Stimulated activated CD4-positive, alpha-beta T cell treated with anti-CD3 and anti-CD28 coated beads, Interleukin-1b, Interleukin-23, amount 100 ng/mL, for 4 hours (primary cell): ENCODE measurements around the gene PTH2.
"Not testable (repeated sequence)": the region's sequence is repeated elsewhere in the genome, so short reads cannot be mapped to it uniquely, and the experiment has no call there.

Experiments
- DNase-seq, 2 donors: peaks; one replicate each; pipeline ENCODE4 v3.0.0-alpha.2; 2020; ENCODE audit warnings: low read depth in 2 of 2

PTH2 gene, protein sequence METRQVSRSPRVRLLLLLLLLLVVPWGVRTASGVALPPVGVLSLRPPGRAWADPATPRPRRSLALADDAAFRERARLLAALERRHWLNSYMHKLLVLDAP

DNA sequence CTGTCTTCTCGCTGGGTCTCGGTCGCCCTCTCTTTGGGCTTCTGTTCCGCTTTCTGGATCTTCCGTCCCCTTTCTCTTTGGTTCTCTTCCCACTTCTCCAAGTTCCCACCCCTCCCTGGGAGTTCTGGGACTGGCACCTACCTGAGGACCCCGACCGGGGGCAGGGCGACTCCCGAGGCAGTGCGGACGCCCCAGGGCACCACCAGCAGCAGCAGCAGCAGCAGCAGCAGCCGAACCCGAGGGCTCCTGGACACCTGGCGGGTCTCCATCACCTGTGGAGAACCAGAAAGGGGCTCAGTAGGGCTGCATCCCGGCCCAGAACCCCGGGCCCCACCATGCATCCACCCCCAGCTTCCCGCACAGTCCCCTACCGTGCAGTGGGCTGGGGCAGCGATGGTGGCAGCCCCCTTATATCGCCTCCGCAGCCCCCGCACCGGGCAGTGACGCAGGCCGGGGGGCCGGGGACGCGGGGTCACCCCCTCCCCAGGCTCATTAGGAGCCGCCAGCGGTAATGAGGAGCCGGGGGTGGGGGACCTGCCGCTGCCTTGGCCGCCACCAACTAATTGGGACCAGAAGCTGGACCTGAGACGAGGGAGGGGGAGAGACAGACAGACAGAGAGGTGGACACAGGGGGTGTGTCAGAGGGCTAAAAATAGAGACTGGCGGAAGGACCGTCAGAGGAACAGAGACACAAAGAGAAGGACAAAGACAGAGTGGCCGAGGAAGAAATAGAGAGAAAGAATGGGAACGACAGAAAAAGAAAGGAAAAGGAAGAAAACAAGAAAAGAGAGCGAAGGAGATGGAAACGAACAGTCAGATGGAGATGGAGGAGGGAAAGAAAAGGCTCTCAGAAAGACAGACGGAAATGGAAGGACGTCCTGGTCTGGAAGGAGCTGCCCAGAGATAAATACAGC lies at the start of gene PTH2:
Gene PTH2, minus strand, starts transcription at position 371 of the 914 bp plus-strand sequence. Its CDS starts 102 bp downstream, at position 269.
- DNase-seq, result no peak

DNA sequence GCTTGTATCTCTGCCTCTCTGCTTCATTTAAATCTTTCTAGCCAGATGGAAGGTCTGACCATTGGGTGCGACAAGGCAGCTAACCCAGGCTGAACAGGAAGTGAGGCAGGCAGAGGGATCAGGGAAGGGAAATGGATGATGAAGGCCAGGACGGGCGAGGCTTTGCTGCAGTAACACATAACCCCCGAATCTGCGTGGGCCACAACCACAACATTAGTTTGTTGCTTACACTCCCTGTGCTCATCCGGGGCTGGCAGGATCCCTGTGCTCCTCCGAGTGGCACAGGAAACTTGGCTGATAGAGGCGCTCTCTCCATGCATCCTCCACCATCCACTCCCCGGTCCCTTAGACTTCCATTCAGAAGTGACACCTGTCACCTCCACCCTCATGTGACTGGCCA lies 49.7 kb upstream of the PTH2 start:
- DNase-seq, result no peak

DNA sequence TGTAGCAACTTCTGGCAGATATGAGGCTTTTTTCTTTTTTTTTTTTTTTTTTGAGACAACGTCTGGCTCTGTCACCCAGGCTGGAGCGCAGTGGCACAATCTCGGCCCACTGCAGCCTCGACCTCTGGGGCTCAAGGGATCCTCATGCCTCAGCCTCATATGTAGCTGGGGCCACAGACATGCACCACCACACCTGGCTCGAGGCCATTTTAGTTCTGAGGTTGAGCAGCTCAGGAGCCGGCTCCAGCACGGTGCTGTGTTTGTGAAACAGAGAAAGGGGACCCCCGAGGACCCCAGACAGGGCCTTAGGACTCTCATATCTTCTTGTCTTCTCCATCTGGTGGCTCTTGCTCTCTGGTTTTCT lies 47.4 kb upstream of the PTH2 start:
- DNase-seq, result no peak

DNA sequence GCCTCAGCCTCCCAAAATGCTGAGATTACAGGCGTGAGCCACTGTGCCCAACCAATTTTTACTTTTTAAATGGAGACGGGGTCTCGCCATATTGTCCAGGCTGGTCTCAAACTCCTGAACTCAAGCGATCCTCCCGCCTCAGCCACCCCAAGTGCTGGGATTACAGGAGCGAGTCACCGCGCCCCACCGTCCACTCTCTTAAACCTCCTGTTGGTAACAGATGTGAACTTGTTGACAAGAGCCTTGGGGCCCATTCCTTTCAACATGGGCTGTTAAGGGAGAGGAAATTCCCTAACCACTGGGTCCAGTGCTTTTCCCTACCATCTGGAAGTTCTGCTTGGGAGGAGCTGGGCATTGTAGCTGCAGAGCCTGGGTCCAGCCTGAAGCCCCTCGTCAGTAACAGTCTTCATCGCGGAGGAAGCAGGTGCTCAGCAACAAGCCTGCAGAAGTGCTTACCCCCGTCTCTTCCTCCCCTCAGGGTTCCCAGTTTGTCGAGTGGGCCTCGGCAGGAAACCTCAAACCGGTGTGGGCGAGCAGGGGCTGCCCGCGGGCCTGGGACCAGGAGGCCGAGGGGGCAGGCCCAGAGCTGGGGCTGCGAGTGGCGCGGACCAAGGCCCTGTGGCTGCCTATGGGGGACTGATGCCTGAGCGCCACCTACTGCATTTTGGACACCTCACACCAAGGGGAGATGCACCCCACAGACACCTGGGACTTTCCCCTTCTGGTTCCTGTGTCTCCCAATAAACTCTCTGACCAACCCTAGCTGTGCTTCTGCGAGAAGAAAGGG lies 46.8 kb upstream of the PTH2 start:
- peak in 1 of 2 donors; percentile 54 for DNase-seq

DNA sequence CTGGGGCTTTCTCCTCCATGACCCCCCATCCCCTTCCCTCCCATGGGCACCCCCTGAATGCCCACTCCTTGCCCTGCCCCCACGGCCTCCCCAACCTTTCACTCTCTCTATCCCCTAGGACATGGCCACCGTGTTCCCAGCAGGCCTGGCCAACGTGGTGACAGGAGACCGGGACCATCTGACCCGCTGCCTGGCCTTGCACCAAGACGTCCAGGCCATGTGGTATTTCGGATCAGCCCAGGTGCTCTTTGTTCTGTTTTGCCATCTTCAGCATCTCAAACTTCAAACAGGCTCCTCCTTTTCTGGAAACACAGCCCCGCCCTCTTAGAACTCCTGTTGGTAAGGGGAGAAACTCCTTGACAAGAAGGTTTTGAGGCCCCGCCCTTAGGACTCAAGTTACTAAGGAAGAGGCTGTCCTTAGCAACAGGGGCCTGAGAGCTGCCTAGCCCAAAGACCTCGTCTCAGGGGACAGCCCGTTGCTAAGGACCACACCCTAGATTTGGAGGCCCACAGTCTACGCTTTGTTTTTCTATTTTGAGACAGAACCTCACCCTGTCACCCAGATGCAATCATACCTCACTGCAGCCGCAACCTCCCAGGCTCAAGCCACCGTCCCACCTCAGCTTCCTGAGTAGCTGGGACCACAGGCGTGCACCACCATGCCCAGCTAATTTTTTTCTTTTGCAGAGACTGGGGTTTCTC lies 45.7 kb upstream of the PTH2 start:
- peak in 1 of 2 donors; percentile 53 for DNase-seq

DNA sequence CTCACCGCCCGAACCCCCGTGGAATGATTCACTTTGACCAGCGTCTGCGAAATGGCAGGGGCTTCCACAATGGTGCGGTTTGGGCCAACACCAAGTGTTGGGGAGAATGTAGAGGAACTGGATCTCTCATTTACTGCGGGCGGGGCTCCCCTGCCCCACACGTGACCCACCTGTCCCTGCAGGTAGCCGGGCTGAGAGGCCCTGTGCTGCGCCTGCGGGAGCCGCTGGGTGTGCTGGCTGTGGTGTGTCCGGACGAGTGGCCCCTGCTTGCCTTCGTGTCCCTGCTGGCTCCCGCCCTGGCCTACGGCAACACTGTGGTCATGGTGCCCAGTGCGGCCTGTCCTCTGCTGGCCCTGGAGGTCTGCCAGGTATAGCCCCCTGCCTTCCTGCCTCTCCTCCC lies 45.0 kb upstream of the PTH2 start:
- DNase-seq, result no peak

DNA sequence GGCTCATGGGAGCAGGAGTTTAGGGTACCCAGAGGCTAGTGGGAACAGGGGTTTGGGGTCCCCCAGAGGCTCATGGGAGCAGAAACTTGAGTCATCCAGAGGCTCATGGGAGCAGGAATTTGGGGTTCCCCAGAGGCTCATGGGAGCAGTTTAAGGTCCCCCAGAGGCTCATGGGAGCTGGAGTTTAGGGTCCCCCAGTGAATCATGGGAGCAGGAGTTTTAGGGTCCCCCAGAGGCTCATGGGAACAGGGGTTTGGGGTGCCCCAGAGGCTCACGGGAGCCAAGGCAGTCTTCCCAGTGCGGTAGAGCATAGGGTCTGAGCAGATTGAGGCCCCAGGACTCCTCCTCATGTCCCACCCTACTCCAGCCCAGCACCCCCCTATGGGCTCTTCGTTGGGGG lies 42.1 kb upstream of the PTH2 start:
- no peak for DNase-seq

DNA sequence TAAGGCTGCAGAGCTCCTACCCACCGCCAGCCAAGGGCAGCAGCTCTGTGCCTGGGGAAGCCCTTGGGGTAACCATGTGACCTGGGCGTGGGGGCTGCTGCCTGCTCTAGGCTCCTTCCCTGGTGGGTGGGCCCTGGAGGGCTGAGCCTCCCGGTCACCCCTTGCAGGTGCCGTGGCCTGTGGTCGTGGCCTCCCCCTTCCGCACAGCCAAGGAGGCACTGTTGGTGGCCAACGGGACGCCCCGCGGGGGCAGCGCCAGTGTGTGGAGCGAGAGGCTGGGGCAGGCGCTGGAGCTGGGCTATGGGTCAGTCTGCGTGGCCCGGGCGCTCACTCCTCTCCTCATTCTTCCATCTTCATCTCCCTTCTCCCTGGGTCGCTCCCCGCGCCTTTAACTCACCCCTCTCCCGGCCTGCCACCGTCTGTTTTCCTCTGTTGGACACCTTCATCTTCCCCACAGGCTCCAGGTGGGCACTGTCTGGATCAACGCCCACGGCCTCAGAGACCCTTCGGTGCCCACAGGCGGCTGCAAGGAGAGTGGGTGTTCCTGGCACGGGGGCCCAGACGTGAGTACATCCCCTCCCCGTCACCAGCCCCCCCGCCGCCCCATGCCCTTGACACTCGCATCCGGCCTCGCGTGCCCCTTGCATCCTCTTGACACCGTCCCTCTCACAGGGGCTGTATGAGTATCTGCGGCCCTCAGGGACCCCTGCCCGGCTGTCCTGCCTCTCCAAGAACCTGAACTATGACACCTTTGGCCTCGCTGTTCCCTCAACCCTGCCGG lies 40.9 kb upstream of the PTH2 start:
- no peak for DNase-seq

DNA sequence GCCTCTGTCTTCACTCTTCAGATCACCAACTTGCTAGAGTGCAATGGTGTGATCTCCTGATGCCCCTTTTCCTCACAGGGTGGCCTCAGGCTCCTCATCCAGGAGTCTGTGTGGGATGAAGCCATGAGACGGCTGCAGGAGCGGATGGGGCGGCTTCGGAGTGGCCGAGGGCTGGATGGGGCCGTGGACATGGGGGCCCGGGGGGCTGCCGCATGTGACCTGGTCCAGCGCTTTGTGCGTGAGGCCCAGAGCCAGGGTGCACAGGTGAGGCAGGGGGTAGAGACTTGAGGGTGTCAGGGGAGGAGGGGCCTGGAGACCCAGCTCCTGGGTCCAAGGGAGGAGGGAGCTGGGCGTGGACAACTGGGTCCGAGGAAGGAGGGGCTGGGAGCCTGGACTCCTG lies 39.3 kb upstream of the PTH2 start:
- DNase-seq, result no peak

DNA sequence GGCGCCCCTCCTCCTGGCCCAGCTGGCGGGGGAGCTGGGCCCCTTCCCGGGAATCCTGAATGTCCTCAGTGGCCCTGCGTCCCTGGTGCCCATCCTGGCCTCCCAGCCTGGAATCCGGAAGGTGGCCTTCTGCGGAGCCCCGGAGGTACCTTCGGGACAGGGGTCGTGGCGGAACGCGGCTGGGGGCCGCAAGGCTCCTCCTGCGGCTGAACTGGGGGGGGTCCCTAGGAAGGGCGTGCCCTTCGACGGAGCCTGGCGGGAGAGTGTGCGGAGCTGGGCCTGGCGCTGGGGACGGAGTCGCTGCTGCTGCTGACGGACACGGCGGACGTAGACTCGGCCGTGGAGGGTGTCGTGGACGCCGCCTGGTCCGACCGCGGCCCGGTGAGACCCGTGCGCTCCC lies 38.4 kb upstream of the PTH2 start:
- no peak for DNase-seq

DNA sequence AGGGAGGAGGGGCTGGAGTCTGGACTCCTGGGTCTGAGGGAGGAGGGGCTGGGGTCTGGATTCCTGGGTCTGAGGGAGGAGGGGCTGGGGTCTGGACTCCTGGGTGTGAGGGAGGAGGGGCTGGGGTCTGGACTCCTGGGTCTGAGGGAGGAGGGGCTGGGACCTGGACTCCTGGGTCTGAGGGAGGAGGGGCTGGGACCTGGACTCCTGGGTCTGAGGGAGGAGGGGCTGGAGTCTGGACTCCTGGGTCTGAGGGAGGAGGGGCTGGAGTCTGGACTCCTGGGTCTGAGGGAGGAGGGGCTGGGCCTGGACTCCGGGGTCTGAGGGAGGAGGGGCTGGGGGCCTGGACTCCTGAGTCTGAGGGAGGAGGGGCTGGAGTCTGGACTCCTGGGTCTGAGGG lies 37.9 kb upstream of the PTH2 start:
- not testable (repeated sequence) for DNase-seq

DNA sequence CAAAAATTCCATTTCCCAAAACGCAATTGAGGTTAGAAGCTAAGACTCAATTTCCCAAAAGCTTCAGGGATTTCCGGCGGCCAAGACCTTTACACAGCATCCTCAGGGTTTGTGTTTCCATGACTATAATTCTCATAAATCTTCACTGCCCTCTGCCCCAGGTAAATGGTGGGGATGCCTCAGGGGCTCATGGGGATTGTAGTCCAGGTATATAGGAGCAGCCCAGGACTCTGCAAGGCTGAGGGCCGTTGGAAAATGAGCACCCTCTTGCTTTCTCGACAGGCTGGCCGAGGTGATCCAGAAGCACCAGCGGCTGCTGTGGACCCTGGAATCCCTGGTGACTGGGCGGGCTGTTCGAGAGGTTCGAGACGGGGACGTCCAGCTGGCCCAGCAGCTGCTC lies 36.1 kb upstream of the PTH2 start:
- no peak for DNase-seq

DNA sequence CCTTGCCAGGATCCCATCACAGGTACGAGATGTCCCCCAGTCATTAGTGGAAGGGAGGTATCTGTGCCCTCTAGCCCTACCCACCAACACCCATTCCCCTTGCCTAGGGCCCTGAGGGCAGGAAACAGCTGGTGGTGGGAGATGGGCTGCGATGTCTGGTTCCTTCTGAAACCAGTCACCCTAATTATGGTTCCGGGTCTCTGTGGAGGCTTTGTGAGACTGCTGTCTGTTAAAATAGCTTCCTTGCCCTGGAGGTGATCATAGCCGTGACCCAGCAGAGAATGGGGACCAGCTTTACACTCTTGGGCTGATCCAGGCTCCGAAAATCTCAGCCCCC lies 35.3 kb upstream of the PTH2 start:
- DNase-seq, result no peak

DNA sequence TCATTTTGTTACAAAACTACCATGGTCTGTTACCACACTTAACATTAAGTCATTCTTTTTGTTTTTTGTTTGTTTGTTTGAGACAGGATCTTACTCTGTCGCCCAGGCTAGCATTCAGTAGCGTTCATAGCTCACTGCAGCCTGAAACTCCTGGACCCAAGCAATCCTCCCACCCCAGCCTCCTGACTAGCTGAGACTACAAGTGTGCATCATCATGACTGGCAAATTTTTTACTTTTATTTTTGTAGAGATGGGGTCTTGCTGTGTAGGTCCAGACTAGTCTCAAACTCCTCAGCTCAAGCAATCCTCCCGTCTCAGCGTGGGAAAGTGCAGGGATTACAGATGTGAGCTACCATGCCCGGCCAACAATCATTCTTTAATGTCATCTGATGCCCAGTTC lies 33.1 kb upstream of the PTH2 start:
- no peak for DNase-seq

DNA sequence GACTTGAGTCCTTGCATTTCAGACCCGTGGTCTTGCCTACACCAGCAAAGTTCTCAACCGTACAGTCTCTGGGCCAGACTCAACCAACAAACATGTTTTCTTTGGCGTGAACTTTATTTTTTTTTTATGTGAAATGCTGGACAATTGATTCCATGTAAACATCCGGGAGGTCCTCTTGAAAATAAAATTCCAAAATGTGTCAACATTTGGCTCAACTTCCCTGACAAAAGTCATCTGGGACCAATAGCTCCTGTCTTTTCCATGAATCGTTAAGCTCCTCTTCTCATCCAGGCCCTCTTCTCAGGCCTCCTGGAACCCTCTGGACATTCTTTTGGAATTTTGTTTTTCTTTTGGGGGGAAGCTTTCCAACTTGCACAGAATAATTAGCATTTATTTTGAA lies 32.5 kb upstream of the PTH2 start:
- DNase-seq, result no peak

DNA sequence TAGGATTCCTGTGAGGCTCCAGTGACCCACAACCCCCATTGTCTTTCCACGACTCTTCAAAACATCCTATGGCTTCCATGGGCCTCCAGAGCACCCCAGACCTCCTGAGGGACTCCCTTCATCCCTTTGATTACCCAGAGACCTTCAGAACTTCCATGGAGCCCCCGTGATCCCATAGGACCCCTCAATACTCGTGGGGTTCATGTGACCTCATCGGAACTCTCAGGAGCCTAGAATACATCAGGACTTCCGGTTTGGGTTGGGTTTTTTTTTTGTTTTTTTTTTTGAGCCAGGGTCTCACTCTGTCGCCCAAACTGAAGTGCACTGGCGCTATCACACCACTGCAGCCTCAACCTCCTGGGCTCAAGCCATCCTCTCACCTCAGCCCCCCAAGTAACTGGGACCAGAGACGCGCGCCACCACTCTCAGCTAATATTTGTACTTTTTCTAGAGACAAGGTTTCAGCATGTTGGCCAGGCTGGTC lies 30.6 kb upstream of the PTH2 start:
- no peak for DNase-seq

DNA sequence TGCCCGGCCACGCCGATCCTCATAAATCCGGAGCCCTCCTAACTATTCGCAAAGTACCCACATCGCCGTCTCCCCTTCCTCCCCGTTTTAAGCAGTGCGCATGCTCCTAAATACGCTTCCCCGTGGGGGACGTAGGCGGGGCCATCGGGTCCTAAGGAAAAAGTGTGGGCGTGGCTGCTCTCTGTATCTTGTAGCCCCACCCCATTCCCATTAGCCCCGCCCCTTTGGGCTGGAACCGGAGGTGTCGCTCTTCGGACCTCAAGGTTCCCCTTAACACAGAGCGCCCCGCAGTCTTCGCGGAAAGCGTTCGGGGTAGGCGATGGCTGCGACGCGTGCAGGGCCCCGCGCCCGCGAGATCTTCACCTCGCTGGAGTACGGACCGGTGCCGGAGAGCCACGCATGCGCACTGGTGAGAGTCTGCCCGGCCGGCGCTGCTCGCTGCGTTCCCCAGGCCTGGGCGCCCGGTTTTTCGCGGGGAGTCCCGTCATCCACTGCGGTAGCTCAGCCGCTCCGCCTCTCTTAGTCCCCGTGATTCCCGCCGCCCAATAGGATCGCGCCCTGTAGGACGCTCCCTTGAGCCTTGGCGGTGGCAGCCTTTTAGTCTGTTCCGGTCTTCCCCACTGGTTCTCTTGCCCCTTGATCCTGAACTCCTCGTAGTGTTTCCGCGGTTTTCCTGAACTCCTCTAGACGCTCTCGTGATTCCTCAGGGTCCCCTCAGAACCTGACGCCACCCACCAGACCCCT lies 29.9 kb upstream of the PTH2 start, which contains the start of gene ALDH16A1:
Gene ALDH16A1, plus strand, starts transcription at position 213 of the 744 bp plus-strand sequence. Its CDS starts 107 bp downstream, at position 320.
- DNase-seq, result peak; percentile 94 to 97

DNA sequence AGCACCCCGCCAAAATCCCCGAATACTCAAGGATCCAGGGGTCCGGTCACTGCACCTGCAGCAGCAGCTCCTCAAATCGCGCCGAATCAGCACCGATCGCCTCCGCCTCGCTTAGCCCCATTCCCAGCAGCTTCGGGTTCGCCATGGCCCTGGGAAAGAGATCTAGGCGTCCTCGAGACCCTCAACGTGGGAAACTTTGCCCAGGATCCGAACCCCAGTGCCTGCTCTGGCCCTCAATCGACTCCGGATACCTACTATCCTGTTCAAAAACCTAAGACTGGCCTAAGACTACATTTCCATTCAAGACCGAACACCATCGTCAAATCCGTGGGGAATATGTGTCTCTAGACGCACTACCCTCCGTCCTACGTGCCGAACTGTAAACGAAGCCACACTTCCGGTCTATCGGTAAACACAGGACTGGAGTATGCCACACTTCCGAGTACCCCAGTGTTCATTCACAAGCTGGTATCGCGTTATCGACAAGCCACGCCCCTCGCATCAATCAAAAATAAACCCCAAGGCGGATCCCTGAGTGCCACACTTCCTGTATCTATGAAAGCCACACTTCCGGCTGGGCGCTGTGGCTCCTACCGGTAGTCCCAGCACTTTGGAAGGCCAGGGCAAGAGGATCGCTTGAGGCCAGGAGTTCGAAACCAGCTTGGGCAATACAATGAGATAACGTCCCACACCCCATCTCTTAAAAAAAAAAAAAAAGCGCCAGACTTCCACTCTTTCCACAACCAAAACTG lies 28.4 kb upstream of the PTH2 start, which contains the start of gene PIH1D1:
Gene PIH1D1, minus strand, starts transcription at position 385 of the 752 bp plus-strand sequence. Its CDS starts 240 bp downstream, at position 145.
- DNase-seq, result peak; percentile 84 to 90

DNA sequence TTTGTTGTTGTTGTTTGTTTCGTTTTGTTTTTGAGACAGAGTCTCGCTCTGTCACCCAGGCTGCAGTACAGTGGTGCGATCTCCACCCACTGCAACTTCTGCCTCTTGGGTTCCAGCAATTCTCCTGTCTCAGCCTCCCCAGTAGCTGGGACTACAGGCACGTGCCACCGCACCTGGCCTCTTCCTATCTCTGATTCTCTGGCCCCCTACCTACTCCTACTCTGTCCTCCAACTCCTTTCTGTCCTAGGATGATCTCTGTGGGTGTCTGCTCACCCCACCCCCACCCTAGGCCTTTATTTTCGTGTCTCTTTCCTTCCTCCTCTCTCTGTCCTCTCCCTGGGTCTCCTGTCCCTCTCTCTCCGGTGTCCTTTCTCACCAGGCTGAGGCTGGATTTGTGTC lies 27.2 kb upstream of the PTH2 start:
- DNase-seq, result no peak

DNA sequence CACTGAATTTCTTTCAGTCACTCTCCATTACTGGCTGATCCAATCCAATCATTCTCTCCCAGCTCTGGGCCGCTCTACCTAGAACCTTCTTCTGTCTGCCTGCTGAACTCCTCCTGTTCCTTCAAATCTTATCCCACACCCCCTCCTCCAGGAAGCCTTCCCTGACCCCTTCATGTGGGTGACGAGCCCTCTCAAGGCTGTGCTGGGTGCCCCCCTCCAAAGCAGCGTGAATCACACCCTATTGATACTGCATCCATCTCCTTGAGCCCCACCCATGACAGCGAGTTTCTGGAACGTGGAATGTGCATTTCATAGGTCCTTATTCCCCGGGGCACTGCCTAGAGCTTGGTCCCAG lies 25.2 kb upstream of the PTH2 start:
- no peak for DNase-seq
